ENCODE data around the gene PCDHGC3. TPM values are rescaled to one million over a fixed set of nuclear protein-coding genes. Genes with fewer than 3 reads are reported as not detected.

PCDHGC3 gene
- total and polyA plus RNA-seq, 2 of the 4 experiments (the other 2 are of a cell fraction) = 21.1 to 72.1 TPM

GRCh38 chr5:141517880-141518617, 42.3 kb downstream of the PCDHGC3 start (continued):
- TF ChIP-seq FOS (IDR thresholded peaks at IDR 0.05; ENCODE audit: low read depth, low read length) = 0 out of 2 replicates have a peak, but pooled peaks have one; percentile 12
- 0 out of 2 replicates have a peak, but pooled peaks have one; percentile 13 for TF ChIP-seq MAZ (IDR thresholded peaks at IDR 0.05; ENCODE audit: borderline replicate concordance, low read depth, low read length)
- no peak for TF ChIP-seq RAD21 (IDR thresholded peaks at IDR 0.05; ENCODE audit: low read length)

- no peak overlapping the region for H3K4me2 ChIP-seq (ENCODE audit: low read depth, low read length)
- ChIA-PET CTCF (interaction anchor here (0.6 to 1.4 kb wide), 2 partner anchors 37 to 39 kb away, joined by 3 to 7 read pairs; no protein-coding TSS in a partner anchor), POLR2A (ENCODE audit: unreplicated experiment) (no interaction called here)
- peak overlapping the region; percentile 6 for H2BK5ac ChIP-seq (ENCODE audit: low read depth, low read length, poor library complexity, severe bottlenecking)
- no peak overlapping the region for H3K4me3 ChIP-seq (ENCODE audit: insufficient read depth, low read depth, low read length)
- peak overlapping the region; percentile 10; the same call in 1 of the 2 replicates for H3K23ac ChIP-seq (ENCODE audit: low read depth, low read length)
- peaks cover 5% of the 10 kb centered on the region for H3K36me3 ChIP-seq (ENCODE audit: control insufficient read depth, insufficient read depth, low read length)
- H3K4ac ChIP-seq (ENCODE audit: low read depth, low read length) = peak overlapping the region; percentile 74
- H4K91ac ChIP-seq (ENCODE audit: insufficient read depth, low read depth, low read length) = peak overlapping the region; percentile 6; the same call in 1 of the 2 replicates
- peak overlapping the region; percentile 79 for H2AK5ac ChIP-seq (ENCODE audit: low read depth, low read length)
- H4K8ac ChIP-seq (ENCODE audit: low read depth in 2 of 2, low read length in 2 of 2) = peak overlapping the region in 1 of 2 experiments; percentile 49; a peak in 1 of 4 replicates
- H3K27me3 ChIP-seq (ENCODE audit: control insufficient read depth, insufficient read depth, low read length) = no peaks in the 10 kb centered on the region
- H2AFZ ChIP-seq (replicated peaks; ENCODE audit: low read length, poor library complexity) = no peak overlapping the region
- no peak for DNase-seq
- H4K5ac ChIP-seq (ENCODE audit: low read depth, low read length) = peak overlapping the region; percentile 40; the same call in 1 of the 2 replicates
- TF ChIP-seq CHD1 (IDR thresholded peaks at IDR 0.05; ENCODE audit: low read depth, low read length) (no peak), SMC3 (IDR thresholded peaks at IDR 0.05; ENCODE audit: low read depth, low read length) (no peak), CEBPB (IDR thresholded peaks at IDR 0.05; ENCODE audit: low read depth, low read length) (no peak), MAFK (IDR thresholded peaks at IDR 0.05; ENCODE audit: low read depth, low read length) (no peak), ELK1 (IDR thresholded peaks at IDR 0.05; ENCODE audit: borderline replicate concordance, low read depth, low read length) (no peak), POLR2A (IDR thresholded peaks at IDR 0.05; ENCODE audit: low read depth, low read length) (no peak), RAD21 (IDR thresholded peaks at IDR 0.05; ENCODE audit: low read length) (no peak), MXI1 (IDR thresholded peaks at IDR 0.05; ENCODE audit: borderline replicate concordance, low read depth, low read length) (no peak)
- H4K20me1 ChIP-seq (ENCODE audit: insufficient read depth, low read length) = no peaks in the 10 kb centered on the region
- peak overlapping the region; percentile 56; the same call in 2 of the 3 replicates for H2BK15ac ChIP-seq (ENCODE audit: low read depth, low read length)
- no peaks in the 10 kb centered on the region for H3K9me3 ChIP-seq (ENCODE audit: control insufficient read depth, insufficient read depth, low read length)
- peaks cover 52% of the 10 kb centered on the region for H3K4me1 ChIP-seq (ENCODE audit: control insufficient read depth, insufficient read depth, low read length)
- WGBS, 2 experiments (ENCODE audit: extremely low coverage in 2 of 2, insufficient read length in 1 of 2) = no CpG with 5 or more reads among the region's 1 CpG
- peak overlapping the region; percentile 77; the same call in 1 of the 2 replicates for H3K27ac ChIP-seq (ENCODE audit: insufficient read depth, low read length)
- peaks cover 36% of the 10 kb centered on the region for H3K9me1 ChIP-seq (ENCODE audit: insufficient read depth, low read length)
- H2BK120ac ChIP-seq (ENCODE audit: low read depth, low read length) = peak overlapping the region; percentile 67
- H3K14ac ChIP-seq (replicated peaks; ENCODE audit: low read depth, low read length) = peak overlapping the region; percentile 23; the same call in 1 of the 2 replicates
- H3K56ac ChIP-seq (ENCODE audit: extremely low read depth, insufficient read depth, low read length) = no peak overlapping the region
- no TSS peak for BruUV-seq (replicated peaks)
- H2AK9ac ChIP-seq (replicated peaks; ENCODE audit: low read depth, low read length, poor library complexity) = no peak overlapping the region
- no peak for ATAC-seq (ENCODE audit: low read depth)
- peak overlapping the region; percentile 47; the same call in 1 of the 2 replicates for H2BK20ac ChIP-seq (ENCODE audit: low read depth, low read length)
- peaks cover 6 to 51% of the 10 kb centered on the region in 2 experiments; a peak in 3 of 4 replicates for H3K79me1 ChIP-seq (ENCODE audit: low read depth in 1 of 2, low read length in 2 of 2)
- no peak overlapping the region for H3K9ac ChIP-seq (ENCODE audit: low read depth, low read length)
- intact Hi-C loops (cut with micrococcal nuclease) = no loop called here
- in situ Hi-C loops (cut with MboI; ENCODE audit: low sequenced_read_pairs) = no loop called here
- H3K18ac ChIP-seq (ENCODE audit: low read depth, low read length) = peak overlapping the region; percentile 34; the same call in 1 of the 2 replicates
- dilution Hi-C loops (cut with HindIII; ENCODE audit: low sequenced_read_pairs, unreplicated experiment) = no loop called here
Observed at GRCh38 chr5:141518618-141519015, 42.9 kb downstream of the PCDHGC3 start.

Measured in IMR-90 (cell line).